GM21619 (cell line): ENCODE results near the gene UGT1A6.
"Not testable (repeated sequence)": the region's sequence is repeated elsewhere in the genome, so short reads cannot be mapped to it uniquely, and the experiment has no call there.

Source experiments
- ATAC-seq: cut with Tn5 transposase; IDR thresholded peaks from one replicate; pipeline ENCODE4 v1.9.1; 2021; ENCODE audit not compliant: unreplicated experiment

UGT1A6 gene

GRCh38 chr2:233684640-233685039, 8.1 kb upstream of the UGT1A6 start:
- ATAC-seq: no peak

- ATAC-seq: no peak
Measured at GRCh38 chr2:233686928-233687327, 5.8 kb upstream of the UGT1A6 start.

GRCh38 chr2:233688341-233688740, 4.3 kb upstream of the UGT1A6 start:
- no peak for ATAC-seq

GRCh38 chr2:233689031-233689430, 3.7 kb upstream of the UGT1A6 start:
- no peak for ATAC-seq

GRCh38 chr2:233689501-233689900, 3.2 kb upstream of the UGT1A6 start:
- no peak for ATAC-seq

GRCh38 chr2:233690444-233690843, 2.2 kb upstream of the UGT1A6 start:
- ATAC-seq: no peak

GRCh38 chr2:233691443-233692433, 952 bp upstream of the UGT1A6 start:
- no peak for ATAC-seq

- no peak for ATAC-seq
Measured at GRCh38 chr2:233693963-233694362, 1.3 kb downstream of the UGT1A6 start.

- no peak for ATAC-seq
Measured at GRCh38 chr2:233698740-233699139, 6.0 kb downstream of the UGT1A6 start.

GRCh38 chr2:233699424-233700027, 6.8 kb downstream of the UGT1A6 start:
- no peak for ATAC-seq

- ATAC-seq: no peak
Measured at GRCh38 chr2:233700028-233700635, 7.4 kb downstream of the UGT1A6 start.

GRCh38 chr2:233700842-233701241, 8.2 kb downstream of the UGT1A6 start:
- ATAC-seq: not testable (repeated sequence)

GRCh38 chr2:233702238-233702637, 9.5 kb downstream of the UGT1A6 start:
- no peak for ATAC-seq

GRCh38 chr2:233705911-233706506, 13.3 kb downstream of the UGT1A6 start:
- no peak for ATAC-seq

GRCh38 chr2:233706720-233707119, 14.0 kb downstream of the UGT1A6 start:
- no peak for ATAC-seq

GRCh38 chr2:233707940-233708644, 15.4 kb downstream of the UGT1A6 start:
- no peak for ATAC-seq

GRCh38 chr2:233708942-233709341, 16.3 kb downstream of the UGT1A6 start:
- no peak for ATAC-seq

GRCh38 chr2:233711312-233712008, 18.8 kb downstream of the UGT1A6 start:
- peak; percentile 66 for ATAC-seq

GRCh38 chr2:233712611-233713261, 20.0 kb downstream of the UGT1A6 start, which contains the start of gene UGT1A5:
TSS of gene UGT1A5 (plus strand) at chr2:233712907. CDS start at chr2:233712992, 85 bp downstream.
- ATAC-seq: no peak

GRCh38 chr2:233713262-233713615, 20.5 kb downstream of the UGT1A6 start:
- no peak for ATAC-seq
